Muscle layer of colon (tissue), 2 donors: ENCODE data around the gene TCEAL1.
"Not testable (repeated sequence)": the region's sequence is repeated elsewhere in the genome, so short reads cannot be mapped to it uniquely, and the experiment has no call there.

ENCODE experiments used
- H3K27ac ChIP-seq: one replicate; pipeline ENCODE4 v1.7.0; 2013; ENCODE audit warnings: low read depth, mild to moderate bottlenecking, low read length, moderate library complexity
- H3K27me3 ChIP-seq, 2 donors: one replicate each; pipeline ENCODE4 v1.7.0; 2013; ENCODE audit warnings: low read length in 2 of 2, mild to moderate bottlenecking in 2 of 2; ENCODE audit not compliant: insufficient read depth in 2 of 2, control insufficient read depth in 1 of 2
- H3K36me3 ChIP-seq: one replicate; pipeline ENCODE4 v1.7.0; 2013; ENCODE audit warnings: mild to moderate bottlenecking, low read length; ENCODE audit not compliant: insufficient read depth
- H3K4me1 ChIP-seq: one replicate; pipeline ENCODE4 v1.7.0; 2013; ENCODE audit warnings: mild to moderate bottlenecking, low read length; ENCODE audit not compliant: insufficient read depth
- H3K4me3 ChIP-seq, 2 donors: one replicate each; pipeline ENCODE4 v1.7.0; 2013; ENCODE audit warnings: low read length in 2 of 2, low read depth in 1 of 2, mild to moderate bottlenecking in 1 of 2, moderate library complexity in 1 of 2
- H3K9ac ChIP-seq: one replicate; pipeline ENCODE4 v1.7.0; 2013; ENCODE audit warnings: low read length
- H3K9me3 ChIP-seq: one replicate; pipeline ENCODE4 v1.7.0; 2013; ENCODE audit warnings: mild to moderate bottlenecking, low read length
- donor health status: abdominal sarcoma.
- donor health status: Adenocarcinoma of cecum.

Gene TCEAL1

DNA sequence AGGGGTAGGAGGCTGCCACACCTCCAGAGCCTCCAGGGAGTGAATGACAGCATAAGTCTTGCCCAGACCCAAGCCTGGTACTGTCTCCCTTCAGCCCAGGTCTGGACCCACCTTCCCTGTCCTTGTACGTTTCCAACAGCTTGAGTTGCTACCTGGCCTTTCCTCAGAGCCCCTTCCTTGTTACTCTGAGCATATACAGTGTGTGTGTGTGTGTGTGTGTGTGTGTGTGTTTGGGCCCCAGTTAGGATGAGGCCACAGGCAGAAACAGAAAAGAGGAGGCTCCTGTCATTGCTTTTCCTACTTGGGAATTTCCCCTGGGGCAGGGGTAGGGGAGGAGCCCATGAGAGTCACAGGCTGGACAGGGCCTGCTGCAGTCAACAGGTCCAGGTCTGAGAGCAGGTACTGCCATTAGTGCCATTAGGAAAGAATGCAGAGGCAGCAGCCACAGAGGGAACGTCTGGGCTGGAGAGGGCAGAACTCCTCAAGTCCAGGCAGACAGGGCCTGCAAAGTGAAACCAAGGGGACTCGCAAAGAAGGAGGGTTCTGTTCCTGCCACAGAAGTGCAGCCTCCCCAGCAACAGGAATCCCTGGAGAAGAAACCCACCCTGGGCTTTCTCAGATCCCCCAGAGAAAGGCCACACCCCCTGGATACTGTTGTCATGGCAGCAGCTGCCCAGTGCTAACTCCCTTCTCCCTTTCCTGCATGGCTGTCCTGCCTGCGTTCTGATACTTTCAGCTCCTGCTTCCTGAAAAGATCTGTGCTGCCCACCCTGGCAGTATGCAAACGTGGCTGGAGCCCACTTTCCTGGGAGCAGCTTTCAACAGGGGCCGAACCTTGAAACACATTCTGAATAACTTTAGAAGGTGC is 9.9 kb downstream of the TCEAL1 start:
- H3K4me1 ChIP-seq, H3K27ac ChIP-seq, H3K4me3 ChIP-seq, H3K9ac ChIP-seq, H3K9me3 ChIP-seq, H3K36me3 ChIP-seq: not testable (repeated sequence)
- peaks cover 0 to 11% of the 10 kb centered on the region in 2 donors for H3K27me3 ChIP-seq

GRCh38 chrX:103640401-103641155 is 11.8 kb downstream of the TCEAL1 start:
- Histone ChIP-seq H3K36me3 (no peaks in the 10 kb centered on the region), H3K27me3 (peaks cover 0 to 11% of the 10 kb centered on the region in 2 donors), H3K9ac (no peak overlapping the region), H3K4me1 (no peaks in the 10 kb centered on the region), H3K9me3 (no peaks in the 10 kb centered on the region), H3K4me3 (no peak overlapping the region), H3K27ac (no peak overlapping the region)

- Histone ChIP-seq H3K9me3 (no peaks in the 10 kb centered on the region), H3K36me3 (no peaks in the 10 kb centered on the region), H3K27ac (no peak overlapping the region), H3K4me3 (no peak overlapping the region), H3K27me3 (peaks cover 0 to 11% of the 10 kb centered on the region in 2 donors), H3K9ac (no peak overlapping the region), H3K4me1 (no peaks in the 10 kb centered on the region)
Observed at GRCh38 chrX:103644125-103644524, 15.3 kb downstream of the TCEAL1 start.

DNA sequence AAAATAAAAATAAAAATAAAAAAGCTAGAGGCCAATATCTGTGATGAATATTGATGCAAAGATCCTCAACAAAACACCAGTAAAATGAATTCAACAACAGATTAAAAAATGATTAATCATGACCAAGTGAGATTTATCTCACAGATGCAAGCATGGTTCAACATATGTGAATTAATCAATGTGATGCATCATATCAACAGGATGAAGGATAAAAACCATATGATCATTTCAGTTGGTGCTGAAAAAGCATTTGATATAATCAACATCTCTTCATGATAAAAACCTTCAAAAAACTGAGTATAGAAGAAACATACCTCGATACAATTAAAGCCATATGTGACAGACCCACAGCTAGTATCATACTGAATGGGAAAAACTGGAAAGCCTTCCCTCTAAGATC is 18.9 kb downstream of the TCEAL1 start:
- no peak overlapping the region for H3K4me3 ChIP-seq
- peaks cover 0 to 9% of the 10 kb centered on the region in 2 donors for H3K27me3 ChIP-seq
- H3K27ac ChIP-seq: no peak overlapping the region
- no peak overlapping the region for H3K9ac ChIP-seq
- H3K9me3 ChIP-seq: no peaks in the 10 kb centered on the region
- H3K36me3 ChIP-seq: no peaks in the 10 kb centered on the region
- H3K4me1 ChIP-seq: no peaks in the 10 kb centered on the region

DNA sequence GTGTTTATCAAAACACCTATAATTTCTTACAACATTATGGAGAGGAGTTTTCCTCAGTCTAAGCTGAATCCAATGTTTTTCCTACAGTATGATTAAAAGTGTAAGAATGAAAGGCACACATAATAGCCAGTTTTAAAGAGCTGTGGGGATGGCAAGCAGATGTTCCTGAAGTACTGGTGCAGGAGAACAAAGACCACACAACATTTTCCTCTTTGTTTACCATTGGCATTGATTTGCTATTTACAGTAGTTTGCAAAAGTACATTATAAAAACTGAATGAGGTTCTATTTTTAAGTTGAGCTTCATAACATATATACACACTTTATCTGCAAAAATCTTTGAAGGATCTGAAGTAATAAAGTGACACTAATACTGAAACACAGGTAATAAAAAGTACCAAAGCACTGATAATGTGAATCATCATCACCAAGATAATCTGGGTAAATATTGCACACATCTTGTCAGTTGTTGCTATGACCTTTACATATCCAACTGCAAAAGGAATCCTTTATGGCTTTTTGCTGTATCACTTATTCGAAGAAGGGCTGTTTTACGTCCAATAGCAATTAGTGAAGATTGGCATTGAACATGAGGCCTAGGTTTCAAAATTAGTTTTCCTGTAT is 22.5 kb downstream of the TCEAL1 start:
- no peak overlapping the region for H3K27ac ChIP-seq
- H3K36me3 ChIP-seq: no peaks in the 10 kb centered on the region
- no peak overlapping the region for H3K9ac ChIP-seq
- no peaks in the 10 kb centered on the region for H3K4me1 ChIP-seq
- no peak overlapping the region for H3K4me3 ChIP-seq
- no peaks in the 10 kb centered on the region for H3K27me3 ChIP-seq
- H3K9me3 ChIP-seq: no peaks in the 10 kb centered on the region

GRCh38 chrX:103655230-103656000 is 26.6 kb downstream of the TCEAL1 start:
- not testable (repeated sequence) for H3K27me3 ChIP-seq, H3K9ac ChIP-seq, H3K9me3 ChIP-seq, H3K36me3 ChIP-seq, H3K27ac ChIP-seq, H3K4me3 ChIP-seq, H3K4me1 ChIP-seq

GRCh38 chrX:103656617-103657016 is 27.8 kb downstream of the TCEAL1 start:
- H3K9me3 ChIP-seq: no peaks in the 10 kb centered on the region
- H3K27ac ChIP-seq: no peak overlapping the region
- no peaks in the 10 kb centered on the region for H3K27me3 ChIP-seq
- H3K36me3 ChIP-seq: no peaks in the 10 kb centered on the region
- H3K4me3 ChIP-seq: no peak overlapping the region
- no peak overlapping the region for H3K9ac ChIP-seq
- H3K4me1 ChIP-seq: no peaks in the 10 kb centered on the region

GRCh38 chrX:103657066-103657465 is 28.3 kb downstream of the TCEAL1 start:
- not testable (repeated sequence) for H3K9me3 ChIP-seq, H3K36me3 ChIP-seq, H3K9ac ChIP-seq, H3K27ac ChIP-seq, H3K27me3 ChIP-seq, H3K4me3 ChIP-seq, H3K4me1 ChIP-seq

DNA sequence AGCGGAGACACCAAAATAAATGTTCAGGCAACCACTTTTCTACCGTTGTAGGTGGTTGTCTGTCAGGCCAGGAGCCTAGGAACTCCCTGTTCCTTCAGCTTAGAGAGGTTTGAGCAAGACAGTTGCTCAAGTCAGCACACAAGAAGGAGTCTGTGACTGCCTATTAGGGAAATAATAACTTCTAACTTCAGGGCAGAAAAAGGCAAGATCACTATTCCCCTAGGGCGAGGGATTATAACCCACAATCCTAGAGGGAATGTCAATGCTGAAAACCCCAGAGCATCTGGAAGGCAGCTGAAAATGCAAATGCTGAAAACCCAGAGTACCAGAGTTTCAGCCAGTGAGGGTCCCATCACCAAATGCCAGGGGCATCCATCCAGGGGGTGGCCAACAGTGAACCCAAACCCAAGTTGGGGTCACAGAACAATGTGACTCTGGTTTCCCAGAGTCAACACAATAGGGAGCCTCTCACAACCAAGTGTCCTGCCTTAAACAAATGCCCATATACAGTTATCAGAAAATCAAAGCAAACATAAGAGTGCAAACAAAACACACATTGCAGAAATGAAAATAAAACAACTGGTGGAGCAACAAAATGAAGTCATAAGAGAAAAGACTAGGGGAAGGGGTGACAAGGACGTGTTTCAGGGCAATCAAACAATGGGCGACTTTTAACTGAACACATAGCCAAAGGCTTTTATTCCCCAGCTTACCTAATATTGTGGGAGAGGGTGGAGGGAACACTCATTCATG is 30.1 kb downstream of the TCEAL1 start:
- Histone ChIP-seq H3K9me3 (no peaks in the 10 kb centered on the region), H3K27me3 (peaks cover 0 to 5% of the 10 kb centered on the region in 2 donors), H3K9ac (no peak overlapping the region), H3K27ac (no peak overlapping the region), H3K4me3 (no peak overlapping the region), H3K4me1 (no peaks in the 10 kb centered on the region), H3K36me3 (no peaks in the 10 kb centered on the region)

GRCh38 chrX:103659460-103659859 is 30.7 kb downstream of the TCEAL1 start:
- H3K4me1 ChIP-seq, H3K27ac ChIP-seq, H3K4me3 ChIP-seq, H3K9me3 ChIP-seq, H3K36me3 ChIP-seq, H3K9ac ChIP-seq: not testable (repeated sequence)
- H3K27me3 ChIP-seq: peaks cover 0 to 10% of the 10 kb centered on the region in 2 donors
